Muscle layer of duodenum (tissue), 2 donors: ENCODE data around the gene AGFG2.
"Not testable (repeated sequence)": the region's sequence is repeated elsewhere in the genome, so short reads cannot be mapped to it uniquely, and the experiment has no call there.

ENCODE experiments used
- H3K27ac ChIP-seq: one replicate; pipeline ENCODE4 v1.7.0; 2013; ENCODE audit warnings: mild to moderate bottlenecking, low read length
- H3K27me3 ChIP-seq: one replicate; pipeline ENCODE4 v1.7.0; 2013; ENCODE audit warnings: low read depth, mild to moderate bottlenecking, control low read depth, low read length
- H3K36me3 ChIP-seq, 2 donors: one replicate each; pipeline ENCODE4 v1.7.0; 2013; ENCODE audit warnings: low read length in 2 of 2, control low read depth in 1 of 2, mild to moderate bottlenecking in 1 of 2; ENCODE audit not compliant: insufficient read depth in 2 of 2, control insufficient read depth in 1 of 2
- H3K4me1 ChIP-seq, 2 donors: one replicate each; pipeline ENCODE4 v1.7.0; 2013; ENCODE audit warnings: low read length in 2 of 2, mild to moderate bottlenecking in 2 of 2, control low read depth in 1 of 2, moderate library complexity in 1 of 2; ENCODE audit not compliant: insufficient read depth in 2 of 2, control insufficient read depth in 1 of 2
- H3K4me3 ChIP-seq, 2 donors: one replicate each; pipeline ENCODE4 v1.7.0; 2013; ENCODE audit warnings: low read length in 2 of 2, low read depth in 1 of 2, mild to moderate bottlenecking in 1 of 2
- H3K9me3 ChIP-seq, 2 donors: one replicate each; pipeline ENCODE4 v1.7.0; 2013; ENCODE audit warnings: low read length in 2 of 2, control low read depth in 1 of 2, mild to moderate bottlenecking in 1 of 2; ENCODE audit not compliant: control insufficient read depth in 1 of 2
- donor health status: healthy.

The AGFG2 gene, protein sequence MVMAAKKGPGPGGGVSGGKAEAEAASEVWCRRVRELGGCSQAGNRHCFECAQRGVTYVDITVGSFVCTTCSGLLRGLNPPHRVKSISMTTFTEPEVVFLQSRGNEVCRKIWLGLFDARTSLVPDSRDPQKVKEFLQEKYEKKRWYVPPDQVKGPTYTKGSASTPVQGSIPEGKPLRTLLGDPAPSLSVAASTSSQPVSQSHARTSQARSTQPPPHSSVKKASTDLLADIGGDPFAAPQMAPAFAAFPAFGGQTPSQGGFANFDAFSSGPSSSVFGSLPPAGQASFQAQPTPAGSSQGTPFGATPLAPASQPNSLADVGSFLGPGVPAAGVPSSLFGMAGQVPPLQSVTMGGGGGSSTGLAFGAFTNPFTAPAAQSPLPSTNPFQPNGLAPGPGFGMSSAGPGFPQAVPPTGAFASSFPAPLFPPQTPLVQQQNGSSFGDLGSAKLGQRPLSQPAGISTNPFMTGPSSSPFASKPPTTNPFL

DNA sequence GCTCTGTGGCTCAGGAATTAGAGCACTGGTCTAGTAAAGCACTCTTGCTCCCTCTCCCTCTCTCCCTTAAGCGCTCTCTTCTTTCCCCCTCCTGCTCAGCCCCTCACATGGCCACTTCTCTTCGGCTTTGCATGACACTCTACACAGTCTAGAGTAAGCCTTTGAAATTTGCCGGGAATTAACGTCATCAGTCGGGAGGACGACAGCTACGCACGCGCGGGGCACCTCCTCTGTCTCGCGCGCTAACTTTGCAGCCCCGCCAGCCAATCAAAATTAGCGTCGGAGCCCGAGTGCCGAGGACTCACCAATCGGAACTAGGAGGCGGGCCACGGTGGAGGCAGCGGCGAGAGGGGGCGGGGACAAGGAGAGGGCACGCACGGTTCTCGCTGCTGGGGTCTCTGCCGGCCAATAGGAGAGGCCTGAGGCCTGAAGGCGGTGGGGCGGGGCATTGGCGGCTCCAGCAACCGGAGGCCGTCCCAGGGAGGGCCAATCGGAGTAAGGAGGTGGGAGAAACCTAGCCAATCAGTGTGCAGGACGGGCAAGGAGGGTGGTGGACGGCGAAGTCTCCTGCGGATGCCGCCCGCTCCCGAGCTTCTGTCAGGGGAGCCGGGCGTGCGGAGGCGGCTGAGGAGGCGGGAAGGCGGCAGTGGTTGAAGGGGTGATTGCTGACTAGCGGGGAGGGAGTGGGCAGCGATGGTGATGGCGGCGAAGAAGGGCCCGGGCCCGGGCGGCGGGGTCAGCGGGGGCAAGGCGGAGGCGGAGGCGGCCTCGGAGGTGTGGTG is at the start of gene AGFG2:
TSS of gene AGFG2 (plus strand) at position 550 of the 782 bp plus-strand sequence. CDS start at position 694, 144 bp downstream.
- Histone ChIP-seq H3K4me3 (peak within 1 kb of the TSS; percentile 79 to 92), H3K9me3 (no peaks in the 10 kb centered on the region), H3K27me3 (no peaks in the 10 kb centered on the region), H3K4me1 (peaks cover 5 to 16% of the 10 kb centered on the region in 2 donors), H3K36me3 (no peaks in the 10 kb centered on the region), H3K27ac (peak within 1 kb of the TSS; percentile 61)

DNA sequence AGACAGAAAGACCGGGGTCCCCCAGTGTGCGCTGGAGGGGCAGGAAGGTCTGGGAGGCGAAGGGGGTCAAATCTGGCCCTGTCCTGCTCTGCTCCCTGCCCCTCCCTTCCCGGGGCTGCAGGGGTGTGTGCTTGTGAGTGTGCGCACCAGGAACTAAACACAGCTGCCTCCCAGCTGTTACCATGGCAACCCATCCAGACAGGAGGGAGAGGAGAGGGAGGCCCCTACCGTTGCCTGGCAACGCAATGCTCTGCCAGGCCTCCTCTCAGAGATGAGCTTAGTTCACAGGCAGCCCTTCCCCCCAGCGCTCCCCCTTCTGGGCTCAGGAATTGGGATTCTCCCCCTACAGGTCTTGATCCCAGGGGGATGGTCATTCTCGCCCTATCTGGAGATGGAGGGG is 49.2 kb upstream of the AGFG2 start:
- Histone ChIP-seq H3K4me3 (no peak overlapping the region), H3K27ac (no peak overlapping the region), H3K27me3 (no peaks in the 10 kb centered on the region), H3K9me3 (no peaks in the 10 kb centered on the region), H3K4me1 (peaks cover 0 to 27% of the 10 kb centered on the region in 2 donors), H3K36me3 (no peaks in the 10 kb centered on the region)

DNA sequence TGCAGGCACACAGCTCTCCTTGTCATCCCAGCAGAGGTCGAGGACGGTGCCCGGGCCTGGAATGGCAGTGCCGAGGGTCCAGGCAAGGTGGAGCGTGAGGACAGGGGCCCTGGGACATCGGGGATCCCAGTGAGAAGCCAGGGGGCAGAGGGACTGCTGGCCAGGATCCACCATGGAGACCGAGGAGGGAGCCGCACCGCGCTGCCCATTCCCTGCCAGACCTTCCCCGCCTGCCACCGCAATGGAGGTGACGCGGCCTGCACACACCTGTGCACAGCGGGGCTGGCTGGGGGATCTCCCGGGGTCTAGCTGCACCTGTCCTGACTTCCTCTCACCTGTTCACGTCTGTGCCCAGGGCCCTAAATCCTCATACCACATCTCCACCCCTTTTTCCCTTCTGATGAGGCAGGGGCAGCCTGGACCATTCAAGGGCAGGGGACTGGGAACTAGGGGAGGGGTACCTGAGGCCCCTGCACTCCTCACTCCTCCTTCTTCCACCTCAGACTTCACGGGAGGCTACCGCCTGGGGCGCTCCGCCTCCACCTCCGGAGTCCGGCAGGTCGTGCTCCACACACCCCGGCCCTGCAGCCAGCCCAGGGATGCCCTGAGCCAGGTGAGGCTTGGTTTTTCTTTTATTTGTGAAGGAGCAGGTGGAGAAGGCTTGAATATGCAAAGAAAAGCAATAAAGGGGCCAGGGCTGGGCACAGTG is 48.4 kb upstream of the AGFG2 start:
- Histone ChIP-seq H3K27me3 (no peaks in the 10 kb centered on the region), H3K27ac (no peak overlapping the region), H3K9me3 (no peaks in the 10 kb centered on the region), H3K36me3 (no peaks in the 10 kb centered on the region), H3K4me1 (peaks cover 0 to 23% of the 10 kb centered on the region in 2 donors), H3K4me3 (no peak overlapping the region)

DNA sequence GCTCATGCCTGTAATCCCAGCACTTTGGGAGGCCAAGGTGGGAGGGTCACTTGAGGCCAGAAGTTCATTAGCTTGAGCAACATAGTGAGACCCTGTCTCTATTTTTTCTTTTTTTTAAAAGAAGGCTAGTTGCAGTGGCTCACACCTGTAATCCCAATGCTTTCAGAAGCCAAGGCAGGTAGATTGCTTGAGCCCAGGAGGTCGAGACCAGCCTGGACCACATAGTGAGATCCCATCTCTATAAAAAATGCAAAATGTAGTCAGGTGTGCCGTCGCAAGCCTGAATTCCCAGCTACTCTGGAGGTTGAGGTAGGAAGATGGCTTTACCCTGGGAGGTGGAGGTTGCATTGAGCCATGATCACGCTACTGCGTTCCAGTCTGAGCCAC is 47.8 kb upstream of the AGFG2 start:
- no peak overlapping the region for H3K27ac ChIP-seq
- H3K4me1 ChIP-seq = peaks cover 0 to 22% of the 10 kb centered on the region in 2 donors
- H3K4me3 ChIP-seq = no peak overlapping the region
- H3K36me3 ChIP-seq = no peaks in the 10 kb centered on the region
- no peaks in the 10 kb centered on the region for H3K9me3 ChIP-seq
- H3K27me3 ChIP-seq = no peaks in the 10 kb centered on the region

DNA sequence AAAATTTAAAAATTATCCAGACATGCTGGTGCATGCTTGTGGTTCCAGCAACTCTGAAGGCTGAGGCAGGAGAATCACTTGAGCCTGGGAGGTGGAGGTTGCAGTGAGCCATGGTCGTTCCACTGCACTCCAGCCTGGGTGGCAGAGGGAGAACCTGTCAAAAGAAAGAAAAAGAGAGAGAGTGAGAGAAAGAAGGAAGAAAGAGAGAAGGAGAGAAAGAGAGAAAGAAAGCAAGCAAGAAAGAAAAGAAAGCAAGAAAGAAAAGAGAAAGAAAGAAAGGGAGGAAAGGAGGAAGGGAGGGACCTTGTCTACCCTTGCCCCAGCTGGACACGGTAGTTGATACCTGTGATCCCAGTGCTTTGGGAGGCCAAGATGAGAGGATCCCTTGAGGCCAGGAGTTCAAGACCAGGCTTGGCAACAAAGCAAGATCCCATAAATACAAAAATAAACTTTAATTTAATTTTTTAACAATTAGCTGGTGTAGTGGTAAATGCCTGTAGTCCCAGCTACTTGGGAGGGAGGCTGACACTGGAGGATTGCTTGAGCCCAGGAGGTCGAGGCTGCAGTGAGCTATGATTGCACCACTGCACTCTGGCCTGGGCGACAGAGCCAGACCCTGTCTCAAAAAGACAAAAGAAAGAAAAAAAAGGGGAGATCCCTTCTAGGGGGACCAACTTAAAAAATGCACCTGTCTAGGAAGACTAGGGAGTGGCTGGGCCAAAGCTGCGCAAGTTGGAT is 46.1 kb upstream of the AGFG2 start:
- Histone ChIP-seq H3K27me3 (no peaks in the 10 kb centered on the region), H3K9me3 (no peaks in the 10 kb centered on the region), H3K36me3 (no peaks in the 10 kb centered on the region), H3K4me1 (peaks cover 0 to 22% of the 10 kb centered on the region in 2 donors), H3K4me3 (peak overlapping the region; percentile 16 to 55), H3K27ac (no peak overlapping the region)

DNA sequence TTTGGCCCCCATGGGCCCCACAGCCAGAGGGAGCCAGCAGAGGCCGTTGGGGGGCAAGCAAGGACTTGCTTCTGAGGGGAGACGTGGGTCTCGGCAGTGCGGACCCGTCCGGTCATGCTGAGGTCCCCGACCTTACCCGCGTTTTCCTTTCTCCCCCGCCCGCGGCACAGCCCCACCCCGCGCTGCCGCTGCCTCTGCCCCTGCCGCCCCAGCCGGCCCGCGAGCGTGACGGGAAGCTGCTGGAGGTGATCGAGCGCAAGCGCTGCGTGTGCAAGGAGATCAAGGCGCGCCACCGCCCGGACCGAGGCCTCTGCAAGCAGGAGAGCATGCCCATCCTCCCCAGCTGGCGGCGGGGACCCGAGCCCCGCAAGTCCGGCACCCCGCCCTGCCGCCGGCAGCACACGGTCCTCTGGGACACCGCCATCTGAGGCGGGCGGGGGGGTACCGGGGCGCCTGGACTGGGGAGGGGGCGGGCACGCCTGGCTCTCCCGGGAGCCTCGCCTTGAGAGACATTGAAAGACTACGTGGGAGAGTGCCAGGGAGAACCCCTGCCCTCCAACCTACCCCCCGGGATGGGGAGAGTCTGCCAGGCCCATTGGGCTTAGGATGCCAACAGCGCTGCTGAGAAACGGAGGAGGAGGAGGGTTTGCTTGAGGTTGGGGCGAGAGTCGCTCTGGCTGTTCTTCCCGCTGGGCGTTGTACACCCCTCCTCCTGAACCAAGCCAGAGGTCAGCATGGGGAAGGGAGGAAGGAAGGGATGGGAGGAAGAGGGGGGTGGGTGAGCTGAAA is 45.3 kb upstream of the AGFG2 start:
- Histone ChIP-seq H3K36me3 (no peaks in the 10 kb centered on the region), H3K4me1 (peaks cover 0 to 21% of the 10 kb centered on the region in 2 donors), H3K27me3 (no peaks in the 10 kb centered on the region), H3K4me3 (peak overlapping the region; percentile 16 to 55), H3K27ac (no peak overlapping the region), H3K9me3 (no peaks in the 10 kb centered on the region)

DNA sequence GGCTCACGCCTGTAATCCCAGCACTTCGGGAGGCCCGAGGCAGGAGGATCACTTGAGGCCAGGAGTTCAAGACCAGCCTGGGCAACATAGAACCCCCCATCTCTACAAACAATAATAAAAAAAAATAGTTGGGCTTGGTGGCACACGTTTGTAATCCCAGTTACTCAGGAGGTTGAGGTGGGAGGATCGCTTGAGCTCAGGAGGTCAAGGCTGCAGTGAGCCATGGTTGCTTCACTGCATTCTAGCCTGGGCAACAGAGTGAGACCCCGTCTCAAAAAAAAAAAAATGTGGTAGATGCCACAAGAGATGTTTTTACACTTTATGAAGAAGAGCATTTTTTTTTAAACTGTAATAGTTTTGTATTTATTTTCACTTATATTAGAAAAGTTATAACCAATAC is 42.5 kb upstream of the AGFG2 start:
- H3K9me3 ChIP-seq = no peaks in the 10 kb centered on the region
- no peak overlapping the region for H3K27ac ChIP-seq

DNA sequence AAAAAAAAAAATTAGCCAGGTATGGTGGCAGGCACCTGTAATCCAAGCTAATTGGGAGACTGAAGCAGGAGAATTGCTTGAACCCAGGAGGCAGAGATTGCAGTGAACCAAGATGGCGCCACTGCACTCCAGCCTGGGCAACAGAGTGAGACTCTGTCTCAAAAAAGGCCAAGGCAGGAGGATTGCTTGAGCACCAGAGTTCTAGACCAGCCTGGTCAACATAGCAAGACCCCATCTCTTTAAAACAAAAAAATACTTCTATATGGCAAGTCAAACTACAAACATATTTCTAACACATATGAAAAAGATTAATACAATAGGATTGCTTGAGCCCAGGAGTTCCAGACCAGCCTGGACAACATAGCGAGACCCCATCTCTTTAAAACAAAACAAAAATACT is 38.3 kb upstream of the AGFG2 start:
- H3K36me3 ChIP-seq, H3K9me3 ChIP-seq, H3K27ac ChIP-seq, H3K27me3 ChIP-seq, H3K4me1 ChIP-seq, H3K4me3 ChIP-seq: not testable (repeated sequence)

More for the DNA sequence above, 42.5 kb upstream of the AGFG2 start:
- no peaks in the 10 kb centered on the region for H3K27me3 ChIP-seq
- no peak overlapping the region for H3K4me3 ChIP-seq
- peaks cover 0 to 10% of the 10 kb centered on the region in 2 donors for H3K4me1 ChIP-seq
- no peaks in the 10 kb centered on the region for H3K36me3 ChIP-seq

DNA sequence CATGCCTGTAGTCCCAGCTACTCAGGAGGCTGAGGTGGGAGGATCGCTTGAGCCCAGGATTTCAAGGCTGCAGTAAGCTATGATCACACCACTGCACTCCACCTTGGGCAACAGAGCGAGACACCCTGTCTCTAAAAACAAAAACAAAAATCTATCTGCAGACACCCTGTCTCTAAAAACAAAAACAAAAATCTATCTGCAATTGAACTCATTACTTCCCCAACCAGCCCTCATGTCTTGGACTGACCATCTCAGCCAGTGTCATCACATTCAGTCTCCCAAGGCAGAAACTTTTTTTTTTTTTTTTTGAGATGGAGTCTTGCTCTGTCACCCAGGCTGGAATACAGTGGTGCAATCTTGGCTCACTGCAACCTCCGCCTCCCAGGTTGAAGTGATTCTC is 35.0 kb upstream of the AGFG2 start:
- not testable (repeated sequence) for H3K27me3 ChIP-seq, H3K27ac ChIP-seq, H3K36me3 ChIP-seq, H3K4me1 ChIP-seq, H3K4me3 ChIP-seq, H3K9me3 ChIP-seq

DNA sequence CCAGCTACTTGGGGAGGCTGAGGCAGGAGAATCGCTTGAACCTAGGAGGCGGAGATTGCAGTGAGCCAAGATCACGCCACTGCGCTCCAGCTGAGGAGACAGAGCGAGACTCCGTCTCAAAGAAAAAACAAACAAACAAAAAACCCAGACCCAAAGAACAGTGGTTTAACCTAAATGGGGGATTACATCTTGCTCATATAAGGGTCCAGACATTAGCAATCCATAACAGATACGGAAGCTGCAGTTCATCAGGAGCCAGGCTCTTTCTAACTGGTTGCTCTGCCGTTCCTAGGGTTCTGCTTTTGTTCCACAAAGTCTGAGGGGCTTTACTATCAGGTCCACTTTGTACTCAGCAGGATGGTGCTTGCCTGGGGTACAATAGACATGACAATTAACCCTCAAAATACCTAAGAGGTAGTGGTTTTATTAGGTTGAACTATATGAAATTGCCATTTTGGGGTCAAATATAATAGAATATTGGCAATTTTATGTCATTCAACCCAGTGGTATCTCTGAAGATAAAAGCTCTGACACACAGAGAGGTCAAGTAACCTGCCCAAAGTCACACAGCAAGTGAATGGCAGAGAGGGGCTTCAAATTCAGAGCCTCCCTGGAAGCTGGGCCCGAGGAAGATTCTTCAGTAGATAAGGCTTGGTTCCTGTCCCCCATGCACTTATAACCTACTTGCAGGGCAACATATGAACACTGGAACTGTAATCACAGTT is 34.0 kb upstream of the AGFG2 start:
- no peak overlapping the region for H3K27ac ChIP-seq
- no peaks in the 10 kb centered on the region for H3K36me3 ChIP-seq
- no peaks in the 10 kb centered on the region for H3K4me1 ChIP-seq
- no peaks in the 10 kb centered on the region for H3K9me3 ChIP-seq
- no peak overlapping the region for H3K4me3 ChIP-seq
- H3K27me3 ChIP-seq = no peaks in the 10 kb centered on the region
